GM12875 (cell line): ENCODE results near the gene CCER1.

Experiments
- H3K4me3 ChIP-seq: one replicate; pipeline ENCODE4 v1.5.1; 2011; ENCODE audit warnings: low read depth, low read length, control low read depth
- TF ChIP-seq, protein P1 (sequence below): IDR thresholded peaks from 2 replicates; pipeline ENCODE4 v1.5.1; 2011; ENCODE audit warnings: low read depth, mild to moderate bottlenecking, control low read depth, inconsistent platforms, low read length, moderate library complexity, borderline replicate concordance; ENCODE audit not compliant: insufficient read depth

The CCER1 gene, protein sequence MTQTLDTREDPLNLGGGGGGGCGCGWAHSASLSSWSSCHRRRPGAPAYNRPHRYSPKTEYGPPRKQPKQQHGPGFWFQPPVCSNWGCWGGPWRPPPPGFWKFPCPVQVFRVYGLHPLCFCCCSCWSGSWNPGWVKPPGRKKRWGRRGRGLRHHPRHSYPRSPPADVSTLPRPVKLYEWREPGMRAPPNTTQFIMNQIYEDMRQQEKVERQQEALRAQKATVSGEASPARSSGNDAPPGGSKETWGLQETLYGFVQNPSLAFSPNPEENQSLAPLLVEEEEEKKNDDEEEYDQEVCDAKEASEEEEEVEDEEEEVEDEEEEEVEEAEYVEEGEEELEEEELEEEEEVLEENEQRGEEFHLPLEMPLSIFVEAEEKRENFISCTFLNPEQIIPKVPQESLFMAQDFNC

DNA sequence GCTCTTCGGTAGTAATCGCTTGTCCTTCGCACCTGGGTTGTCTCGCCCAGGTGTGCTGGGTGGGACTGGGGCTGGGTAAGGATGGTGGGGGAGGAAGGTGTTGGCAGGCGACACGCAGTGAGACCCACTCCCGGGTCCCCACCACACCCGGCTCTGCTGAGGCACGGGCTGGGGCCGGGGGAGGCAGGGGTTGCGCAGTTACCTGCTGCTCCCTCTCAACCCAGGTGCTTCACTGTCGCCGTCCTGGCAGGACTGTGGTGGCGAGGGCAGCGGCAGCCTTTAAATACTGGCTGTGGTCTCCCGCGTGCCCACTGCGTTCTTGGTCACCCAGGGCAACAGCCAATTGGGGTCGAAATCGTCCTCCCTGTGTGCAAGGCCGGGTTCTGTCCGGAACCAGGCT lies at the start of gene CCER1:
CCER1 (minus strand) TSS at position 256 of the 400 bp plus-strand sequence. CDS start 434 bp downstream, outside the sequence.
- H3K4me3 ChIP-seq = no peak within 1 kb of the TSS
- TF ChIP-seq, protein P1, sequence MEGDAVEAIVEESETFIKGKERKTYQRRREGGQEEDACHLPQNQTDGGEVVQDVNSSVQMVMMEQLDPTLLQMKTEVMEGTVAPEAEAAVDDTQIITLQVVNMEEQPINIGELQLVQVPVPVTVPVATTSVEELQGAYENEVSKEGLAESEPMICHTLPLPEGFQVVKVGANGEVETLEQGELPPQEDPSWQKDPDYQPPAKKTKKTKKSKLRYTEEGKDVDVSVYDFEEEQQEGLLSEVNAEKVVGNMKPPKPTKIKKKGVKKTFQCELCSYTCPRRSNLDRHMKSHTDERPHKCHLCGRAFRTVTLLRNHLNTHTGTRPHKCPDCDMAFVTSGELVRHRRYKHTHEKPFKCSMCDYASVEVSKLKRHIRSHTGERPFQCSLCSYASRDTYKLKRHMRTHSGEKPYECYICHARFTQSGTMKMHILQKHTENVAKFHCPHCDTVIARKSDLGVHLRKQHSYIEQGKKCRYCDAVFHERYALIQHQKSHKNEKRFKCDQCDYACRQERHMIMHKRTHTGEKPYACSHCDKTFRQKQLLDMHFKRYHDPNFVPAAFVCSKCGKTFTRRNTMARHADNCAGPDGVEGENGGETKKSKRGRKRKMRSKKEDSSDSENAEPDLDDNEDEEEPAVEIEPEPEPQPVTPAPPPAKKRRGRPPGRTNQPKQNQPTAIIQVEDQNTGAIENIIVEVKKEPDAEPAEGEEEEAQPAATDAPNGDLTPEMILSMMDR = no peak

DNA sequence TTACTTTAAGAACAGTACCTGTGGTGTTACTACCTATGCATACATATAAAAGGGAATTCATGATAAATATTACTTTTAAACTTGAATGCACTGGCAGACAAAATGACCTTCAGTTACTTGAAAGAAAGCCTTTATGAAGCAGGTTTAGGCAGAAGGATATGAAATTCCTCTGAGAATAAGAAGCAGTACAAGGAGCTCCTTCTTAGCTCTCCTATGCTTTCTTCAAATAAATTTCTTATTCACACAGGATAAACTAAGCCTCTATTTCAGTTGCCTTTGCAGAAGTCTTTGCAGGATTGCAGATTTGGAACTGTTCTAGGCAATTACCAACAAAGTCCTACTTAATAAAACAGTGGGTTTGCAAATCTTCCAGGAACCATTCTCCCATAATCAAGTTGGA lies 48.8 kb upstream of the CCER1 start:
- TF ChIP-seq, protein P1 = no peak

DNA sequence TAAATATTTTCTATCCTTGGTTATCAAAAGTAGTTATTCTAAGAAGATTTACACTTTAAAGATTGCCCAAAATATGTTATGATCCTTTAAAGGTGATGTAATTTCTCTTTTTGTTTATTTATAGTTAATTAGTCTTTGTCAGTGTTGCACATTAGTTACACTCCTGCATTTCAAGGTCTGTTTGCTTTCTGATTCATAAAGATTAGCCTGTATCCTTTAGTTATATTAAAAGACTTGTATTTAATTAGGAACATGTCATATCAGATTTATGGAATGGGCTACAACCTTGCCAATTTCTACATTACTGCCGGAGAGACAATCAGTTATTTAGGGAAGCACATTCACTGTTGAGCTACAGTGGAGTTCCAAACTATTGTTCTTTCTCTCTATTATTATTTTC lies 46.3 kb upstream of the CCER1 start:
- TF ChIP-seq, protein P1 = no peak
- no peak overlapping the region for H3K4me3 ChIP-seq

More for the DNA sequence above, 48.8 kb upstream of the CCER1 start:
- H3K4me3 ChIP-seq = no peak overlapping the region

DNA sequence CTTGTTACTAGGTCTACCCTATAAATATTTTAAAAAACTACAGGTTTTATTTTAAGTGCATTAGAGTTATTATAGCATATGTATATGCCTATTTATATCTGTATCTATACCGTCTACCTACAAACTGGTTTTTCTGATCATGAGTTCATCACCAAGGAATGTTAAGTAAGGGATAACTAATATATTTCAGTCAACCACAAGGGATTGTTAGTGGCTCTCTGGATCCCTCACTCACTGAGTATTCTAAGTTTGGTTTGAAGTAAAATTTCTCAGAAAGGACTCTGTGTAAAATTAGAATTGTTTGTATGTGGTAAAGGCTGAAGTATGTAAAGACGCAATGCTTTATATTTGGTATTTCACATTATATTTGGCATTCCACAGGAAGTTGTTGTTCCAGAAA lies 45.0 kb upstream of the CCER1 start:
- no peak overlapping the region for H3K4me3 ChIP-seq
- TF ChIP-seq, protein P1 = no peak

DNA sequence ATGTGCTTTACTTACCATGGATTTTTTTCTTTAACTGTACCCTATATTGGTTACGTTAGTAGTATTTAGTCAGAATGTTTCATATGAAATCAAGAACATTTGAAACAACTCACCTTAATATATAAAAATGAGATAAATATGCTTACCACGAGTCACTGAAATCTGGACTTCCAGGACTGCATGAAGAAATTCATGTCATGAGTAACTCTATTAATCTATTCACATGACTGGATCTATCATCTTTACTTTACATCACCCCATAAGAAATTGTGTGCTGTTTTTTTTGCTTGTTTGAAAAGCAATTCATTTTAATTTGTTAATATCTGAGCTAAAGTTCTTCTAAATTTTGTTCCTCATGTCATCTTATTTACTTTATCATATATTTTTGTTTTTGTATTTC lies 44.6 kb upstream of the CCER1 start:
- H3K4me3 ChIP-seq = no peak overlapping the region
- TF ChIP-seq, protein P1 = no peak

DNA sequence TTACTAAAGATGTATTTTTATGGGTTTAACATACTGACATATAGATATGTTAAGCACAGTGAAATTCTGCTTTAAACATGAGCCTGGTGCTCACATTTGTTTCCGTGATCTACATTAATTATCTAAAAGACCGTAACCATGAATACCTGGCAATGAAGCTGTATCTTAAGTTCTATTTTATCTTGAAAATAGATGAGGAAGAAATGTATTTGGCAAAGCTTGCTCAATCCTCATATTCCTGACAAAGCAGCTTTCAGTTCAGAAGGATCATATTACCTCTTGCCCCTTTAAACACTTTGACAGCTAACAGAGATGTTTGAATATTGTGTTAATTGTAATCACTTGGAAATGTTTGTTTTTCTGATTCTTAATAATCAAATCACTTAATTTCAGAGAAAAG lies 40.0 kb upstream of the CCER1 start:
- no peak overlapping the region for H3K4me3 ChIP-seq
- TF ChIP-seq, protein P1 = no peak

DNA sequence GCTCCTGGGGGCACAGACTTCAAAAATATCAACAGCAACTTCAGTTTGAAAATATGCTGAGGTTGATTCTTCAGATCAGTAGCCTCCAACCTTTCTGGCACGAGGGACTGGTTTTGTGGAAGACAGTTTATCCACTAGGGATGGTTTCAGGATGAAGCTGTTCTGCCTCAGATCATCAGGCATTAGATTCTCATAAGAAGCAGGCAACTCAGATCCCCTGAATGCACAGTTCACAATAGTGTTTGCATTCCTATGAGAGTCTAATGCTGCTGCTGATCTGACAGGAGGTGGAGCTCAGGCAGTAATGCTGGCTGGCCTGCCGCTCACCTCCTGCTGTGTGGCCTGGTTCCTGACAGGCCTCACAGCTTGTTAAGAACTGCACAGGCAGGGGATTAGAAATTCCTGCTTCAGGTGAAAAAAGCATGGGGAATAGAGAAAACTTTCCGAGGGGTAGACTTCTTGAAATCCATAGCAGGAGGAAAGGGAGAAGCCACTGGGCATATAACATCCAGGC lies 37.0 kb upstream of the CCER1 start:
- H3K4me3 ChIP-seq = no peak overlapping the region
- TF ChIP-seq, protein P1 = no peak
